H9 (cell line): ENCODE measurements around the gene NOL9. TPM values are rescaled to one million over a fixed set of nuclear protein-coding genes. Genes with fewer than 3 reads are reported as not detected.

ENCODE experiments used
- DNase-seq: peaks from one replicate; pipeline ENCODE4 v3.0.0-alpha.2; 2017
- H2AFZ ChIP-seq: one replicate; pipeline ENCODE4 v1.6.1; 2013; ENCODE audit warnings: mild to moderate bottlenecking, low read length, control low read depth, moderate library complexity
- H2AK5ac ChIP-seq: 2 replicates; pipeline ENCODE4 v1.6.1; 2013; ENCODE audit warnings: low read length, control low read depth, mixed read lengths; ENCODE audit not compliant: insufficient read length
- H2BK120ac ChIP-seq: one replicate; pipeline ENCODE4 v1.6.1; 2013; ENCODE audit warnings: low read depth, mild to moderate bottlenecking, low read length, control low read depth, inconsistent platforms; ENCODE audit not compliant: poor library complexity, severe bottlenecking
- H2BK12ac ChIP-seq: 2 replicates; pipeline ENCODE4 v1.6.1; 2013; ENCODE audit warnings: low read length, control low read depth, mixed read lengths, low read depth; ENCODE audit not compliant: insufficient read length
- H2BK15ac ChIP-seq: 2 replicates; pipeline ENCODE4 v1.6.1; 2013; ENCODE audit warnings: low read depth, low read length, control low read depth
- H2BK20ac ChIP-seq: one replicate; pipeline ENCODE4 v1.6.1; 2013; ENCODE audit warnings: low read depth, mild to moderate bottlenecking, low read length, control low read depth, inconsistent platforms; ENCODE audit not compliant: poor library complexity, severe bottlenecking
- H2BK5ac ChIP-seq: 2 replicates; pipeline ENCODE4 v1.6.1; 2013; ENCODE audit warnings: low read length, control low read depth, mixed read lengths; ENCODE audit not compliant: insufficient read length
- H3K14ac ChIP-seq: 2 replicates; pipeline ENCODE4 v1.6.1; 2013; ENCODE audit warnings: low read length, control low read depth; ENCODE audit not compliant: insufficient read depth
- H3K18ac ChIP-seq: 2 replicates; pipeline ENCODE4 v1.6.1; 2013; ENCODE audit warnings: low read depth, mild to moderate bottlenecking, mixed read lengths, low read length, control low read depth; ENCODE audit not compliant: insufficient read length
- H3K23ac ChIP-seq: 2 replicates; pipeline ENCODE4 v1.6.1; 2013; ENCODE audit warnings: low read length, control low read depth, mixed read lengths, low read depth; ENCODE audit not compliant: insufficient read length
- H3K23me2 ChIP-seq: 2 replicates; pipeline ENCODE4 v1.6.1; 2013; ENCODE audit warnings: low read depth, mild to moderate bottlenecking, mixed read lengths, low read length, control low read depth; ENCODE audit not compliant: insufficient read length, poor library complexity, severe bottlenecking
- H3K27ac ChIP-seq: 2 replicates; pipeline ENCODE4 v1.5.1; 2013; ENCODE audit warnings: low read length, control low read depth, mixed read lengths, low read depth; ENCODE audit not compliant: insufficient read length
- H3K27me3 ChIP-seq: 2 replicates; pipeline ENCODE4 v1.6.1; 2013; ENCODE audit warnings: low read length, control low read depth, inconsistent platforms; ENCODE audit not compliant: insufficient read depth
- H3K4ac ChIP-seq: 2 replicates; pipeline ENCODE4 v1.6.1; 2013; ENCODE audit warnings: low read depth, mild to moderate bottlenecking, control low read depth, inconsistent platforms, low read length, moderate library complexity
- H3K4me1 ChIP-seq: 2 replicates; pipeline ENCODE4 v1.6.1; 2013; ENCODE audit warnings: low read length, control low read depth, inconsistent platforms; ENCODE audit not compliant: insufficient read depth
- H3K4me2 ChIP-seq: 2 replicates; pipeline ENCODE4 v1.6.1; 2013; ENCODE audit warnings: low read length, control low read depth, mixed read lengths; ENCODE audit not compliant: insufficient read length, insufficient read depth
- H3K56ac ChIP-seq: 2 replicates; pipeline ENCODE4 v1.6.1; 2013; ENCODE audit warnings: low read depth, mild to moderate bottlenecking, mixed read lengths, low read length, control low read depth; ENCODE audit not compliant: insufficient read length
- H3K79me1 ChIP-seq: 2 replicates; pipeline ENCODE4 v1.6.1; 2013; ENCODE audit warnings: low read depth, mild to moderate bottlenecking, moderate library complexity, low read length, control low read depth, inconsistent platforms; ENCODE audit not compliant: insufficient read depth, poor library complexity, severe bottlenecking
- H3K79me2 ChIP-seq: 2 replicates; pipeline ENCODE4 v1.6.1; 2013; ENCODE audit warnings: low read length, control low read depth, inconsistent platforms; ENCODE audit not compliant: insufficient read depth
- H3K9ac ChIP-seq: 2 replicates; pipeline ENCODE4 v1.6.1; 2013; ENCODE audit warnings: low read length, control low read depth, mixed read lengths; ENCODE audit not compliant: insufficient read length; ENCODE audit errors: extremely low read depth
- H3K9me3 ChIP-seq: one replicate; pipeline ENCODE4 v1.6.1; 2013; ENCODE audit warnings: low read depth, low read length, inconsistent platforms; ENCODE audit not compliant: control insufficient read depth
- H3T11ph ChIP-seq: one replicate; pipeline ENCODE4 v1.6.1; 2013; ENCODE audit warnings: mild to moderate bottlenecking, low read length, control low read depth, inconsistent platforms
- H4K20me1 ChIP-seq: one replicate; pipeline ENCODE4 v1.6.1; 2013; ENCODE audit not compliant: control insufficient read depth, insufficient read length, insufficient read depth
- H4K5ac ChIP-seq: 2 replicates; pipeline ENCODE4 v1.6.1; 2013; ENCODE audit warnings: low read depth, mild to moderate bottlenecking, mixed read lengths, low read length, control low read depth; ENCODE audit not compliant: insufficient read length
- H4K8ac ChIP-seq: replicated peaks from 2 replicates; pipeline ENCODE4 v1.6.1; 2013; ENCODE audit warnings: low read length, control low read depth, mixed read lengths, low read depth; ENCODE audit not compliant: insufficient read length
- H4K91ac ChIP-seq: 2 replicates; pipeline ENCODE4 v1.6.1; 2013; ENCODE audit warnings: low read depth, mild to moderate bottlenecking, moderate library complexity, mixed read lengths, low read length, control low read depth; ENCODE audit not compliant: insufficient read length
- H3K27ac Mint-ChIP-seq, 3 experiments: 2 replicates in 2 of 3; 3 replicates in 1 of 3; pipeline ENCODE4 v1.8.0; 2020 to 2021; ENCODE audit warnings: mixed read lengths in 3 of 3, mild to moderate bottlenecking in 1 of 3, moderate library complexity in 1 of 3
- H3K27me3 Mint-ChIP-seq: 2 replicates; pipeline ENCODE4 v1.8.0; 2021; ENCODE audit warnings: low read depth, mild to moderate bottlenecking, moderate library complexity, mixed read lengths
- H3K36me3 Mint-ChIP-seq, 3 experiments: 2 replicates in 2 of 3; 3 replicates in 1 of 3; pipeline ENCODE4 v1.8.0; 2020 to 2021; ENCODE audit warnings: low read depth in 3 of 3, mixed read lengths in 3 of 3; ENCODE audit not compliant: insufficient read depth in 1 of 3
- H3K4me1 Mint-ChIP-seq, 2 experiments: 2 replicates each; pipeline ENCODE4 v1.8.0; 2020; ENCODE audit warnings: mixed read lengths in 2 of 2
- H3K4me3 Mint-ChIP-seq, 2 experiments: 2 replicates in 1 of 2; 3 replicates in 1 of 2; pipeline ENCODE4 v1.8.0; 2020 to 2021; ENCODE audit warnings: mild to moderate bottlenecking in 2 of 2, mixed read lengths in 2 of 2, moderate library complexity in 1 of 2
- H3K9me3 Mint-ChIP-seq, 2 experiments: 2 replicates in 1 of 2; 3 replicates in 1 of 2; pipeline ENCODE4 v1.8.0; 2020; ENCODE audit warnings: mild to moderate bottlenecking in 2 of 2, mixed read lengths in 2 of 2, moderate library complexity in 1 of 2
- WGBS: extraction: QIAGEN DNeasy Blood & Tissue Kit; methylation state at CpG from one replicate; pipeline ENCODE4 v1.1.7; 2013; ENCODE audit warnings: missing lambda C conversion rate, low lambda C conversion rate, mixed read lengths; ENCODE audit not compliant: insufficient read length; ENCODE audit errors: extremely low coverage; 5-methylcytosine and 5-hydroxymethylcytosine counted together
- total RNA-seq: library from RNA; stranded (reverse); gene quantifications from 2 replicates; pipeline ENCODE4 v1.2.1, GENCODE V29; 2021
- TF ChIP-seq, protein P1 (sequence below): fragments of 200-600 bp; sonication (generic); conservative IDR thresholded peaks from 3 replicates; pipeline ENCODE4 v1.8.0; 2021; ENCODE audit warnings: antibody characterized with exemption, mild to moderate bottlenecking

NOL9 gene
- total RNA-seq, 1 experiment from 2014 or later: 50.4 TPM

DNA sequence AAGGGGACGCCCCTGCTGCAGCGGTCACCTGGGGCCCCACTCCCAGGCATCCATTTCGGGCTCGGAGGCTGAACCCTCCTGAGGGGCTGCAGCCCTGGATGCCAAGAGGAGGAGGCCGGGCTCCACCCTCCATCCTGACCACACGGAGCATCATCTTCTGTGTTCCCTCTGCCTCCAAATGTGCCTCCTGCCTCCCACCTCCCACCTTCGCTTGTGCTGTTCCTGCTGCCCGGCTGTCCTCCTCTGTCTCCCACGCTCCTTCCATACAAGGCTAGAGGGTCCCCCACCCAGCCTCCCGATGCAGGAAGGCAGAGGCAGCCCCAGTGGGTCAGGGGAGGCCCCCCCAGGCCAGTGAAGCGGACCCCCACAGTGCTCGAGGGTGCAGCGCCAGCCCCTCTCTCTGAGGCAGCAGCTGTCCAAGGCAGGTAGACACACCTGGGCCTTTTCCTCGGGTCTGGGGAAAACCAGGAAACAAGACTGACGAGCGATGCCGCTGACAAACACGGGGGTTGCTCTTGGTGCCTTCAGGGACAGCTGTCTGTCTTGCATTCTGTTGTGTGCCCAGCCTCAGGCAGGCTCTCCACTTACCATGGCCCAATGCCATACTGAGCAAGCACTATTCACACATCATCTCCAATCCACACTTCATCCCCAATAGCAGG, 46.0 kb downstream of the NOL9 start:
- Histone ChIP-seq H2AK5ac (no peak overlapping the region), H3K27ac (no peak overlapping the region), H2BK120ac (no peak overlapping the region), H2BK5ac (no peak overlapping the region), H3K4me2 (no peak overlapping the region), H4K5ac (no peak overlapping the region), H3K18ac (no peak overlapping the region), H3K23ac (no peak overlapping the region), H3K23me2 (no peaks in the 10 kb centered on the region), H3K79me2 (no peaks in the 10 kb centered on the region), H4K8ac (no peak overlapping the region), H3K9me3 (no peaks in the 10 kb centered on the region), H3K9ac (no peak overlapping the region), H3K56ac (no peak overlapping the region), H3T11ph (no peak overlapping the region), H3K4me1 (no peaks in the 10 kb centered on the region), H3K14ac (no peak overlapping the region), H3K4ac (no peak overlapping the region), H2AFZ (no peak overlapping the region), H3K27me3 (no peaks in the 10 kb centered on the region), H2BK12ac (no peak overlapping the region), H3K79me1 (no peaks in the 10 kb centered on the region), H2BK20ac (no peak overlapping the region), H2BK15ac (no peak overlapping the region), H4K91ac (no peak overlapping the region), H4K20me1 (no peaks in the 10 kb centered on the region)
- peak overlapping the region in 1 of 3 experiments; percentile 48; a peak in 1 of 7 replicates for H3K27ac Mint-ChIP-seq
- no peak for DNase-seq
- WGBS: no CpG with 5 or more reads among the region's 18 CpGs
- peaks cover 0 to 3% of the 10 kb centered on the region in 2 experiments; a peak in 2 of 4 replicates for H3K4me1 Mint-ChIP-seq
- no peaks in the 10 kb centered on the region for H3K36me3 Mint-ChIP-seq
- TF ChIP-seq, protein P1, sequence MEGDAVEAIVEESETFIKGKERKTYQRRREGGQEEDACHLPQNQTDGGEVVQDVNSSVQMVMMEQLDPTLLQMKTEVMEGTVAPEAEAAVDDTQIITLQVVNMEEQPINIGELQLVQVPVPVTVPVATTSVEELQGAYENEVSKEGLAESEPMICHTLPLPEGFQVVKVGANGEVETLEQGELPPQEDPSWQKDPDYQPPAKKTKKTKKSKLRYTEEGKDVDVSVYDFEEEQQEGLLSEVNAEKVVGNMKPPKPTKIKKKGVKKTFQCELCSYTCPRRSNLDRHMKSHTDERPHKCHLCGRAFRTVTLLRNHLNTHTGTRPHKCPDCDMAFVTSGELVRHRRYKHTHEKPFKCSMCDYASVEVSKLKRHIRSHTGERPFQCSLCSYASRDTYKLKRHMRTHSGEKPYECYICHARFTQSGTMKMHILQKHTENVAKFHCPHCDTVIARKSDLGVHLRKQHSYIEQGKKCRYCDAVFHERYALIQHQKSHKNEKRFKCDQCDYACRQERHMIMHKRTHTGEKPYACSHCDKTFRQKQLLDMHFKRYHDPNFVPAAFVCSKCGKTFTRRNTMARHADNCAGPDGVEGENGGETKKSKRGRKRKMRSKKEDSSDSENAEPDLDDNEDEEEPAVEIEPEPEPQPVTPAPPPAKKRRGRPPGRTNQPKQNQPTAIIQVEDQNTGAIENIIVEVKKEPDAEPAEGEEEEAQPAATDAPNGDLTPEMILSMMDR: no peak
- H3K4me3 Mint-ChIP-seq: no peak overlapping the region
- H3K9me3 Mint-ChIP-seq: no peaks in the 10 kb centered on the region
- 0 out of 2 replicates have a peak, but pooled peaks cover 2% of the 10 kb centered on the region for H3K27me3 Mint-ChIP-seq
